ENCODE data around the gene TTC21A.

- TF ChIP-seq, protein P1, sequence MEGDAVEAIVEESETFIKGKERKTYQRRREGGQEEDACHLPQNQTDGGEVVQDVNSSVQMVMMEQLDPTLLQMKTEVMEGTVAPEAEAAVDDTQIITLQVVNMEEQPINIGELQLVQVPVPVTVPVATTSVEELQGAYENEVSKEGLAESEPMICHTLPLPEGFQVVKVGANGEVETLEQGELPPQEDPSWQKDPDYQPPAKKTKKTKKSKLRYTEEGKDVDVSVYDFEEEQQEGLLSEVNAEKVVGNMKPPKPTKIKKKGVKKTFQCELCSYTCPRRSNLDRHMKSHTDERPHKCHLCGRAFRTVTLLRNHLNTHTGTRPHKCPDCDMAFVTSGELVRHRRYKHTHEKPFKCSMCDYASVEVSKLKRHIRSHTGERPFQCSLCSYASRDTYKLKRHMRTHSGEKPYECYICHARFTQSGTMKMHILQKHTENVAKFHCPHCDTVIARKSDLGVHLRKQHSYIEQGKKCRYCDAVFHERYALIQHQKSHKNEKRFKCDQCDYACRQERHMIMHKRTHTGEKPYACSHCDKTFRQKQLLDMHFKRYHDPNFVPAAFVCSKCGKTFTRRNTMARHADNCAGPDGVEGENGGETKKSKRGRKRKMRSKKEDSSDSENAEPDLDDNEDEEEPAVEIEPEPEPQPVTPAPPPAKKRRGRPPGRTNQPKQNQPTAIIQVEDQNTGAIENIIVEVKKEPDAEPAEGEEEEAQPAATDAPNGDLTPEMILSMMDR (IDR thresholded peaks at IDR 0.05) = no peak
- TF ChIP-seq POLR2A (IDR thresholded peaks at IDR 0.05) = no peak
Measured at GRCh38 chr3:39100500-39100886, 7.0 kb upstream of the TTC21A start.
